IMR-90 (cell line): Measurements from ENCODE around the gene DUSP6. TPM values are rescaled to one million over a fixed set of nuclear protein-coding genes. Genes with fewer than 3 reads are reported as not detected.

Source experiments
- ATAC-seq: fragments of 200-7000 bp; cut with Tn5 transposase; 2 replicates; pipeline ENCODE4 v1.9.1; 2020; ENCODE audit warnings: low read depth, mild to moderate bottlenecking, moderate library complexity
- BruUV-seq: library from RNA; stranded (reverse); fragments of 400-500 nt; replicated peaks from 2 replicates; lab custom pipeline; 2021; lab: Mats Ljungman, UMichigan
- CTCF ChIA-PET: fragments of 300-600 bp; formaldehyde crosslinking; extraction: SDS; loops from one replicate; lab custom pipeline; 2021; ENCODE audit warnings: antibody characterized with exemption; lab: Yijun Ruan, JAX
- POLR2A ChIA-PET: fragments of 300-600 bp; sonication (Branson Sonifier 250); formaldehyde crosslinking; loops from one replicate; lab custom pipeline; 2022; ENCODE audit warnings: antibody characterized with exemption; ENCODE audit not compliant: unreplicated experiment; lab: Charles Lee
- DNase-seq: peaks from one replicate; pipeline ENCODE4 v3.0.0; 2013
- H2AFZ ChIP-seq: replicated peaks from 2 replicates; pipeline ENCODE3; 2013; ENCODE audit warnings: low read length, mild to moderate bottlenecking; ENCODE audit not compliant: poor library complexity
- H2AK5ac ChIP-seq: 2 replicates; pipeline ENCODE4 v1.6.1; 2013; ENCODE audit warnings: low read depth, low read length, inconsistent platforms
- H2AK9ac ChIP-seq: replicated peaks from 2 replicates; pipeline ENCODE3; 2013; ENCODE audit warnings: mild to moderate bottlenecking, low read depth, low read length, moderate library complexity; ENCODE audit not compliant: poor library complexity
- H2BK120ac ChIP-seq: 2 replicates; pipeline ENCODE4 v1.6.1; 2013; ENCODE audit warnings: low read depth, low read length, inconsistent platforms
- H2BK15ac ChIP-seq: 3 replicates; pipeline ENCODE4 v1.6.1; 2013; ENCODE audit warnings: low read depth, low read length, inconsistent platforms
- H2BK20ac ChIP-seq: 2 replicates; pipeline ENCODE4 v1.6.1; 2013; ENCODE audit warnings: low read depth, mild to moderate bottlenecking, inconsistent platforms, low read length, moderate library complexity
- H2BK5ac ChIP-seq: 2 replicates; pipeline ENCODE4 v1.6.1; 2013; ENCODE audit warnings: mild to moderate bottlenecking, low read depth, low read length, inconsistent platforms; ENCODE audit not compliant: poor library complexity, severe bottlenecking
- H3K14ac ChIP-seq: replicated peaks from 2 replicates; pipeline ENCODE4 v1.6.1; 2013; ENCODE audit warnings: low read depth, low read length, inconsistent platforms
- H3K18ac ChIP-seq: 2 replicates; pipeline ENCODE4 v1.6.1; 2013; ENCODE audit warnings: low read depth, low read length, control low read depth
- H3K23ac ChIP-seq: 2 replicates; pipeline ENCODE4 v1.6.1; 2013; ENCODE audit warnings: low read depth, low read length, inconsistent platforms
- H3K27ac ChIP-seq: 2 replicates; pipeline ENCODE4 v1.5.1; 2013; ENCODE audit warnings: mild to moderate bottlenecking, control low read depth, low read length; ENCODE audit not compliant: insufficient read depth
- H3K27me3 ChIP-seq: 2 replicates; pipeline ENCODE4 v1.6.1; 2013; ENCODE audit warnings: low read length; ENCODE audit not compliant: control insufficient read depth, insufficient read depth
- H3K36me3 ChIP-seq: 2 replicates; pipeline ENCODE4 v1.6.1; 2013; ENCODE audit warnings: low read length, mixed read lengths; ENCODE audit not compliant: control insufficient read depth, insufficient read depth
- H3K4ac ChIP-seq: 2 replicates; pipeline ENCODE4 v1.6.1; 2013; ENCODE audit warnings: low read depth, low read length, inconsistent platforms
- H3K4me1 ChIP-seq: 2 replicates; pipeline ENCODE4 v1.6.1; 2013; ENCODE audit warnings: low read length, mixed read lengths; ENCODE audit not compliant: control insufficient read depth, insufficient read depth
- H3K4me2 ChIP-seq: 2 replicates; pipeline ENCODE4 v1.6.1; 2013; ENCODE audit warnings: low read depth, mild to moderate bottlenecking, control low read depth, low read length, moderate library complexity
- H3K4me3 ChIP-seq: 2 replicates; pipeline ENCODE4 v1.5.1; 2013; ENCODE audit warnings: low read depth, mild to moderate bottlenecking, control low read depth, low read length, moderate library complexity; ENCODE audit not compliant: insufficient read depth
- H3K56ac ChIP-seq: 2 replicates; pipeline ENCODE4 v1.6.1; 2013; ENCODE audit warnings: low read length, inconsistent platforms; ENCODE audit not compliant: insufficient read depth; ENCODE audit errors: extremely low read depth
- H3K79me1 ChIP-seq, 2 experiments: 2 replicates each; pipeline ENCODE4 v1.6.1; 2013; ENCODE audit warnings: low read length in 2 of 2, inconsistent platforms in 1 of 2, low read depth in 1 of 2
- H3K9ac ChIP-seq: 2 replicates; pipeline ENCODE4 v1.6.1; 2013; ENCODE audit warnings: low read depth, low read length, control low read depth
- H3K9me1 ChIP-seq: 2 replicates; pipeline ENCODE4 v1.6.1; 2013; ENCODE audit warnings: low read length, inconsistent platforms; ENCODE audit not compliant: insufficient read depth
- H3K9me3 ChIP-seq: 2 replicates; pipeline ENCODE4 v1.6.1; 2013; ENCODE audit warnings: low read length; ENCODE audit not compliant: control insufficient read depth, insufficient read depth
- H4K20me1 ChIP-seq: 2 replicates; pipeline ENCODE4 v1.6.1; 2013; ENCODE audit warnings: low read length, inconsistent platforms; ENCODE audit not compliant: insufficient read depth
- H4K5ac ChIP-seq: 2 replicates; pipeline ENCODE4 v1.6.1; 2013; ENCODE audit warnings: mild to moderate bottlenecking, low read depth, low read length, control low read depth
- H4K8ac ChIP-seq, 2 experiments: 2 replicates each; pipeline ENCODE4 v1.6.1; 2013; ENCODE audit warnings: low read depth in 2 of 2, low read length in 2 of 2, control low read depth in 1 of 2, inconsistent platforms in 1 of 2
- H4K91ac ChIP-seq: 2 replicates; pipeline ENCODE4 v1.6.1; 2013; ENCODE audit warnings: low read depth, low read length, inconsistent platforms; ENCODE audit not compliant: insufficient read depth
- BHLHE40 ChIP-seq: fragments of 150-350 bp; IDR thresholded peaks from 2 replicates; pipeline ENCODE4 v1.6.1; 2016; ENCODE audit warnings: mild to moderate bottlenecking, low read depth, low read length
- CEBPB ChIP-seq: IDR thresholded peaks from 2 replicates; pipeline ENCODE4 v1.6.1; 2012; ENCODE audit warnings: low read depth, low read length, improper control_type of control experiment
- CHD1 ChIP-seq: IDR thresholded peaks from 2 replicates; pipeline ENCODE4 v1.6.1; 2012; ENCODE audit warnings: low read depth, low read length, improper control_type of control experiment
- ELK1 ChIP-seq: fragments of 150-350 bp; IDR thresholded peaks from 2 replicates; pipeline ENCODE4 v1.6.1; 2016; ENCODE audit warnings: low read depth, mild to moderate bottlenecking, low read length, moderate library complexity, borderline replicate concordance
- FOS ChIP-seq: fragments of 150-350 bp; IDR thresholded peaks from 2 replicates; pipeline ENCODE4 v1.6.1; 2016; ENCODE audit warnings: low read depth, low read length
- MAFK ChIP-seq: IDR thresholded peaks from 2 replicates; pipeline ENCODE4 v1.6.1; 2012; ENCODE audit warnings: low read depth, low read length, improper control_type of control experiment
- MAZ ChIP-seq: IDR thresholded peaks from 2 replicates; pipeline ENCODE4 v1.6.1; 2012; ENCODE audit warnings: low read depth, mild to moderate bottlenecking, low read length, improper control_type of control experiment, moderate library complexity, borderline replicate concordance
- MXI1 ChIP-seq: IDR thresholded peaks from 2 replicates; pipeline ENCODE4 v1.6.1; 2012; ENCODE audit warnings: low read depth, mild to moderate bottlenecking, low read length, moderate library complexity, borderline replicate concordance
- NFE2L2 ChIP-seq: fragments of 150-350 bp; IDR thresholded peaks from 2 replicates; pipeline ENCODE4 v1.6.1; 2016; ENCODE audit warnings: low read depth, mild to moderate bottlenecking, low read length
- POLR2A ChIP-seq: IDR thresholded peaks from 2 replicates; pipeline ENCODE4 v1.6.1; 2012; ENCODE audit warnings: mild to moderate bottlenecking, low read depth, low read length
- RAD21 ChIP-seq: IDR thresholded peaks from 2 replicates; pipeline ENCODE4 v1.6.1; 2012; ENCODE audit warnings: low read length, improper control_type of control experiment
- RCOR1 ChIP-seq: IDR thresholded peaks from 2 replicates; pipeline ENCODE4 v1.6.1; 2012; ENCODE audit warnings: mild to moderate bottlenecking, low read length, improper control_type of control experiment; ENCODE audit not compliant: insufficient replicate concordance
- RFX5 ChIP-seq: IDR thresholded peaks from 2 replicates; pipeline ENCODE4 v1.8.0; 2012; ENCODE audit warnings: low read depth, mild to moderate bottlenecking, low read length, moderate library complexity
- SMC3 ChIP-seq: fragments of 150-350 bp; IDR thresholded peaks from 2 replicates; pipeline ENCODE4 v1.6.1; 2016; ENCODE audit warnings: low read depth, mild to moderate bottlenecking, antibody characterized with exemption, low read length, moderate library complexity
- USF2 ChIP-seq: fragments of 150-350 bp; IDR thresholded peaks from 2 replicates; pipeline ENCODE4 v1.6.1; 2017; ENCODE audit warnings: mild to moderate bottlenecking, antibody characterized with exemption, low read length, low read depth
- WGBS, 2 experiments: methylation state at CpG; one replicate each; pipeline versions ENCODE4 v1.1.5 to v1.1.7; 2013; ENCODE audit warnings: missing lambda C conversion rate in 2 of 2; ENCODE audit not compliant: insufficient read length in 1 of 2; ENCODE audit errors: extremely low coverage in 2 of 2; 5-methylcytosine and 5-hydroxymethylcytosine counted together
- dilution Hi-C: fragments of 300-500 bp; cut with HindIII; formaldehyde crosslinking; loops from one replicate; pipeline ENCODE4 v1.14.3; 2018; ENCODE audit warnings: low sequenced_read_pairs; ENCODE audit not compliant: unreplicated experiment
- in situ Hi-C: fragments of 300-500 bp; cut with MboI; formaldehyde crosslinking; loops from 3 replicates; pipeline ENCODE4 v1.14.3; 2019; ENCODE audit warnings: low sequenced_read_pairs, inconsistent platforms, mixed read lengths
- intact Hi-C: fragments of 100-400 bp; cut with micrococcal nuclease; formaldehyde crosslinking; loops from 2 replicates; pipeline ENCODE4 v1.10.0; 2022
- polyA plus RNA-seq, 3 experiments: library from polyadenylated mRNA; depleted of rRNA; stranded (reverse); fragments of >200 nt; gene quantifications; 2 replicates each; pipeline ENCODE4 v1.2.3, GENCODE V29; 2012; ENCODE audit warnings: low replicate concordance in 1 of 3
- total RNA-seq: library from RNA; depleted of rRNA; stranded (reverse); fragments of >200 nt; gene quantifications from 2 replicates; pipeline ENCODE4 v1.2.3, GENCODE V29; 2012
- TF ChIP-seq, protein P1 (sequence below): conservative IDR thresholded peaks from 2 replicates; pipeline ENCODE4 v1.5.1; 2012; ENCODE audit warnings: mild to moderate bottlenecking, low read depth, low read length, improper control_type of control experiment

DUSP6 gene
- total and polyA plus RNA-seq, 2 of the 4 experiments (the other 2 are of a cell fraction): 38.5 to 70.1 TPM

- Histone ChIP-seq H3K23ac (no peak overlapping the region), H4K20me1 (no peaks in the 10 kb centered on the region), H2AK9ac (no peak overlapping the region), H4K91ac (no peak overlapping the region), H3K4me3 (no peak overlapping the region), H3K9me3 (no peaks in the 10 kb centered on the region), H2BK120ac (no peak overlapping the region), H2AFZ (no peak overlapping the region), H3K36me3 (no peaks in the 10 kb centered on the region), H4K5ac (no peak overlapping the region), H3K9me1 (no peaks in the 10 kb centered on the region; the same call in 1 of the 2 replicates), H3K9ac (no peak overlapping the region), H3K4me2 (no peak overlapping the region), H3K79me1 (no peaks in the 10 kb centered on the region), H2AK5ac (no peak overlapping the region), H2BK15ac (no peak overlapping the region), H3K27ac (no peak overlapping the region), H4K8ac (no peak overlapping the region), H2BK20ac (no peak overlapping the region), H3K56ac (no peak overlapping the region), H3K27me3 (no peaks in the 10 kb centered on the region), H3K4me1 (0 out of 2 replicates have a peak, but pooled peaks cover 1% of the 10 kb centered on the region), H3K14ac (no peak overlapping the region), H3K18ac (no peak overlapping the region), H2BK5ac (no peak overlapping the region), H3K4ac (no peak overlapping the region)
- POLR2A ChIA-PET: no interaction called here
- in situ Hi-C loops: no loop called here
- ATAC-seq: no peak
- no TSS peak for BruUV-seq
- intact Hi-C loops: no loop called here
- TF ChIP-seq RFX5: no peak
- TF ChIP-seq CEBPB: no peak
- TF ChIP-seq ELK1: no peak
- no peak for TF ChIP-seq RCOR1
- TF ChIP-seq POLR2A: no peak
- TF ChIP-seq RAD21: no peak
- TF ChIP-seq MAFK: no peak
- no peak for TF ChIP-seq CHD1
- no peak for TF ChIP-seq NFE2L2
- TF ChIP-seq USF2: no peak
- TF ChIP-seq MXI1: no peak
- TF ChIP-seq SMC3: no peak
- no peak for TF ChIP-seq FOS
- TF ChIP-seq BHLHE40: no peak
- TF ChIP-seq, protein P1, sequence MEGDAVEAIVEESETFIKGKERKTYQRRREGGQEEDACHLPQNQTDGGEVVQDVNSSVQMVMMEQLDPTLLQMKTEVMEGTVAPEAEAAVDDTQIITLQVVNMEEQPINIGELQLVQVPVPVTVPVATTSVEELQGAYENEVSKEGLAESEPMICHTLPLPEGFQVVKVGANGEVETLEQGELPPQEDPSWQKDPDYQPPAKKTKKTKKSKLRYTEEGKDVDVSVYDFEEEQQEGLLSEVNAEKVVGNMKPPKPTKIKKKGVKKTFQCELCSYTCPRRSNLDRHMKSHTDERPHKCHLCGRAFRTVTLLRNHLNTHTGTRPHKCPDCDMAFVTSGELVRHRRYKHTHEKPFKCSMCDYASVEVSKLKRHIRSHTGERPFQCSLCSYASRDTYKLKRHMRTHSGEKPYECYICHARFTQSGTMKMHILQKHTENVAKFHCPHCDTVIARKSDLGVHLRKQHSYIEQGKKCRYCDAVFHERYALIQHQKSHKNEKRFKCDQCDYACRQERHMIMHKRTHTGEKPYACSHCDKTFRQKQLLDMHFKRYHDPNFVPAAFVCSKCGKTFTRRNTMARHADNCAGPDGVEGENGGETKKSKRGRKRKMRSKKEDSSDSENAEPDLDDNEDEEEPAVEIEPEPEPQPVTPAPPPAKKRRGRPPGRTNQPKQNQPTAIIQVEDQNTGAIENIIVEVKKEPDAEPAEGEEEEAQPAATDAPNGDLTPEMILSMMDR: no peak
- no peak for TF ChIP-seq MAZ
- dilution Hi-C loops: no loop called here
- no peak for DNase-seq
- WGBS, 2 experiments: no CpG with 5 or more reads among the region's 3 CpGs
- CTCF ChIA-PET: interaction anchor here (0.7 kb wide), 1 partner anchor 12 kb away, joined by 3 read pairs; no protein-coding TSS in a partner anchor
Observed at GRCh38 chr12:89314060-89314761, 38.1 kb downstream of the DUSP6 start.
